ENCODE data around the gene CFC1.
"Not testable (repeated sequence)": the region's sequence is repeated elsewhere in the genome, so short reads cannot be mapped to it uniquely, and the experiment has no call there.

DNA sequence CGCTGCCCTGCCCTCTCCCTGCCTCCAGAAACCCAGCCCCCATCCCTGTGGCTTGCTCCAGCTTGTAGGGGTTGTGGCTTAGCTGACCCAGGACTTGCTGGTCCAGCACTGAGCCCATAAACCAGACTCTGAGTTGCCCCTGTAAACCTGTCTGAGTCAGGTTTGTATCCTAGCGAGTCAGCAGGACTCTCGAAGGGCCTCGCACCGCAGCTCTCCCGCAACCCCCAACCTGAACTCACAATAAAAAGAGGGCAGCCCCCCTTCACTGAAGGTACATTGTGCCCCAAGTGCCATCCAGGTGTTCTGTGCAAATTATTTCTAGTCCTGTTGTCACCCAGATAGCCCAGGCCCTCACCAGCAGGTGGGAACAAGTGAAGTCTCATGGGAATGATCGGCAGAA, 17.9 kb downstream of the CFC1 start:
- TF ChIP-seq, protein P1, sequence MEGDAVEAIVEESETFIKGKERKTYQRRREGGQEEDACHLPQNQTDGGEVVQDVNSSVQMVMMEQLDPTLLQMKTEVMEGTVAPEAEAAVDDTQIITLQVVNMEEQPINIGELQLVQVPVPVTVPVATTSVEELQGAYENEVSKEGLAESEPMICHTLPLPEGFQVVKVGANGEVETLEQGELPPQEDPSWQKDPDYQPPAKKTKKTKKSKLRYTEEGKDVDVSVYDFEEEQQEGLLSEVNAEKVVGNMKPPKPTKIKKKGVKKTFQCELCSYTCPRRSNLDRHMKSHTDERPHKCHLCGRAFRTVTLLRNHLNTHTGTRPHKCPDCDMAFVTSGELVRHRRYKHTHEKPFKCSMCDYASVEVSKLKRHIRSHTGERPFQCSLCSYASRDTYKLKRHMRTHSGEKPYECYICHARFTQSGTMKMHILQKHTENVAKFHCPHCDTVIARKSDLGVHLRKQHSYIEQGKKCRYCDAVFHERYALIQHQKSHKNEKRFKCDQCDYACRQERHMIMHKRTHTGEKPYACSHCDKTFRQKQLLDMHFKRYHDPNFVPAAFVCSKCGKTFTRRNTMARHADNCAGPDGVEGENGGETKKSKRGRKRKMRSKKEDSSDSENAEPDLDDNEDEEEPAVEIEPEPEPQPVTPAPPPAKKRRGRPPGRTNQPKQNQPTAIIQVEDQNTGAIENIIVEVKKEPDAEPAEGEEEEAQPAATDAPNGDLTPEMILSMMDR (conservative IDR thresholded peaks at IDR 0.05; ENCODE audit: low read depth, low read length) = not testable (repeated sequence)
- TF ChIP-seq EZH2 (IDR thresholded peaks at IDR 0.05; ENCODE audit: borderline replicate concordance, low read depth, low read length, poor library complexity, severe bottlenecking) = not testable (repeated sequence)

Measured in A673 (cell line).